Thyroid gland (tissue), 4 donors: Measurements from ENCODE around the gene SAMD5.

Source experiments
- CTCF ChIP-seq, 6 experiments: fragments of 200-600 bp in 3 of 6; fragments of 450-650 bp in 3 of 6; sonication (generic) in 3 of 6; IDR thresholded peaks; one replicate each; pipeline ENCODE4 v1.5.1; 2016 to 2019; ENCODE audit warnings: antibody characterized with exemption in 6 of 6, mild to moderate bottlenecking in 2 of 6, inconsistent platforms in 1 of 6, moderate library complexity in 1 of 6
- POLR2A ChIP-seq, 2 donors: fragments of 450-650 bp; IDR thresholded peaks; one replicate each; pipeline ENCODE4 v1.6.1; 2017; ENCODE audit warnings: antibody characterized with exemption in 2 of 2, mild to moderate bottlenecking in 2 of 2, moderate library complexity in 1 of 2

DNA sequence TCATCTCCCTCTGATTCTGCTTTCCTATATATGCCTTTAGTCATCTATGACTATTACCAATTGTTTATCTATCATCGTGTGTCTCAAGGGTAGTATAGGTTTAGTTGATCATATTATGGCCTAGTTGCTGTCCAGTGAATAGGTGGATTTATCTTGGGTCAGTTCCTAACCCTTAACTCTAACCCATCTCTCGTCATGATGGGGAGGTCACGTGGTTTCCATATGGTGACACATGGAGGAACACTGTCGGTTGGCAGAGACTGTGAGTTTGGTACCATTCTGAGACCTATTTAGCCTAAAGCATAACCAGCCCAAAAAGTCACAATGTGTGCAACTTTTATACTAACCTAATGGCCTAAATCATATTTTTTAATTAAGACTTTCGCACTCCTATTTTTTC lies 103.5 kb downstream of the SAMD5 start:
- TF ChIP-seq CTCF (IDR thresholded peaks at IDR 0.05), result no peak
- no peak for TF ChIP-seq POLR2A (IDR thresholded peaks at IDR 0.05)
